ENCODE measurements around the gene LRRC7. TPM values are rescaled to one million over a fixed set of nuclear protein-coding genes. Genes with fewer than 3 reads are reported as not detected.
A peak's percentile ranks its signal among the peaks of the same experiment; 100 is the strongest.

Gene LRRC7
- polyA plus RNA-seq, 1 donor from 2014 or later: 141 TPM

DNA sequence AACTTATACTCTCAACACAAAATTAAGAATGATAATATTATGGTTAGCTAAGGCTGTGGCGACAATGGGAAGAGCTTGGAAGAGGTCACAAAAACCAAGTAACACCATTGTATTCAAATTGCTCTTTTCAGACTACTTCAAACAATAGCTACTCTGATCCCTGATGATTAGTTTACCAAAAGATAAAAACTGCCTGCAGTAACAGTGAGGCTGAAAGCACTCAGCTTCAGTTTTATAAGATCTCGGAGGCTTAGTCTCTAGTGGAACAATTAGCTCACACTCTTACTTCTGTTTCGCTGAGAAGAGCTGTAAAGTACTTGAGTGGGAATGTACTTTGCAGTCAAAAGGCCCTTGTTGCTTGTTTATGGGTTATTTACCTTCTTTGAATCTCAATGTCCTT lies 278.5 kb downstream of the LRRC7 start:
- Histone ChIP-seq H3K9me2 (ENCODE audit: insufficient read depth, low read length) (no peaks in the 10 kb centered on the region), H3K36me3 (ENCODE audit: insufficient read depth, low read length) (no peaks in the 10 kb centered on the region), H3K9me3 (ENCODE audit: low read length) (no peaks in the 10 kb centered on the region), H3F3A (ENCODE audit: insufficient read depth, low read length, poor library complexity, severe bottlenecking) (no peaks in the 10 kb centered on the region), H3K79me2 (replicated peaks; ENCODE audit: insufficient read depth, low read length) (no peaks in the 10 kb centered on the region), H2AFZ (ENCODE audit: low read depth, low read length) (no peak overlapping the region), H4K20me1 (ENCODE audit: insufficient read depth) (no peaks in the 10 kb centered on the region), H3K27me3 (ENCODE audit: insufficient read depth, low read depth, low read length) (no peaks in the 10 kb centered on the region), H3K9ac (ENCODE audit: low read length) (no peak overlapping the region), H3K27ac (ENCODE audit: low read length) (no peak overlapping the region), H3K4me2 (ENCODE audit: low read length) (no peak overlapping the region), H3K4me3 (ENCODE audit: low read length) (no peak overlapping the region)
- no peak for TF ChIP-seq EP300 (conservative IDR thresholded peaks at IDR 0.05; ENCODE audit: poor library complexity, severe bottlenecking)
- no peak for TF ChIP-seq SMC3 (conservative IDR thresholded peaks at IDR 0.05; ENCODE audit: poor library complexity)
- no peak for TF ChIP-seq MXI1 (conservative IDR thresholded peaks at IDR 0.05; ENCODE audit: poor library complexity, severe bottlenecking)
- TF ChIP-seq TAF1 (IDR thresholded peaks at IDR 0.05; ENCODE audit: low read depth): no peak
- no peak for TF ChIP-seq EZH2 (IDR thresholded peaks at IDR 0.05; ENCODE audit: borderline replicate concordance, insufficient read depth, low read length, poor library complexity, severe bottlenecking)
- TF ChIP-seq, protein P1, sequence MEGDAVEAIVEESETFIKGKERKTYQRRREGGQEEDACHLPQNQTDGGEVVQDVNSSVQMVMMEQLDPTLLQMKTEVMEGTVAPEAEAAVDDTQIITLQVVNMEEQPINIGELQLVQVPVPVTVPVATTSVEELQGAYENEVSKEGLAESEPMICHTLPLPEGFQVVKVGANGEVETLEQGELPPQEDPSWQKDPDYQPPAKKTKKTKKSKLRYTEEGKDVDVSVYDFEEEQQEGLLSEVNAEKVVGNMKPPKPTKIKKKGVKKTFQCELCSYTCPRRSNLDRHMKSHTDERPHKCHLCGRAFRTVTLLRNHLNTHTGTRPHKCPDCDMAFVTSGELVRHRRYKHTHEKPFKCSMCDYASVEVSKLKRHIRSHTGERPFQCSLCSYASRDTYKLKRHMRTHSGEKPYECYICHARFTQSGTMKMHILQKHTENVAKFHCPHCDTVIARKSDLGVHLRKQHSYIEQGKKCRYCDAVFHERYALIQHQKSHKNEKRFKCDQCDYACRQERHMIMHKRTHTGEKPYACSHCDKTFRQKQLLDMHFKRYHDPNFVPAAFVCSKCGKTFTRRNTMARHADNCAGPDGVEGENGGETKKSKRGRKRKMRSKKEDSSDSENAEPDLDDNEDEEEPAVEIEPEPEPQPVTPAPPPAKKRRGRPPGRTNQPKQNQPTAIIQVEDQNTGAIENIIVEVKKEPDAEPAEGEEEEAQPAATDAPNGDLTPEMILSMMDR (IDR thresholded peaks at IDR 0.05; ENCODE audit: poor library complexity, severe bottlenecking): no peak
- no peak for TF ChIP-seq RAD21 (conservative IDR thresholded peaks at IDR 0.05)
- TF ChIP-seq, protein P2, sequence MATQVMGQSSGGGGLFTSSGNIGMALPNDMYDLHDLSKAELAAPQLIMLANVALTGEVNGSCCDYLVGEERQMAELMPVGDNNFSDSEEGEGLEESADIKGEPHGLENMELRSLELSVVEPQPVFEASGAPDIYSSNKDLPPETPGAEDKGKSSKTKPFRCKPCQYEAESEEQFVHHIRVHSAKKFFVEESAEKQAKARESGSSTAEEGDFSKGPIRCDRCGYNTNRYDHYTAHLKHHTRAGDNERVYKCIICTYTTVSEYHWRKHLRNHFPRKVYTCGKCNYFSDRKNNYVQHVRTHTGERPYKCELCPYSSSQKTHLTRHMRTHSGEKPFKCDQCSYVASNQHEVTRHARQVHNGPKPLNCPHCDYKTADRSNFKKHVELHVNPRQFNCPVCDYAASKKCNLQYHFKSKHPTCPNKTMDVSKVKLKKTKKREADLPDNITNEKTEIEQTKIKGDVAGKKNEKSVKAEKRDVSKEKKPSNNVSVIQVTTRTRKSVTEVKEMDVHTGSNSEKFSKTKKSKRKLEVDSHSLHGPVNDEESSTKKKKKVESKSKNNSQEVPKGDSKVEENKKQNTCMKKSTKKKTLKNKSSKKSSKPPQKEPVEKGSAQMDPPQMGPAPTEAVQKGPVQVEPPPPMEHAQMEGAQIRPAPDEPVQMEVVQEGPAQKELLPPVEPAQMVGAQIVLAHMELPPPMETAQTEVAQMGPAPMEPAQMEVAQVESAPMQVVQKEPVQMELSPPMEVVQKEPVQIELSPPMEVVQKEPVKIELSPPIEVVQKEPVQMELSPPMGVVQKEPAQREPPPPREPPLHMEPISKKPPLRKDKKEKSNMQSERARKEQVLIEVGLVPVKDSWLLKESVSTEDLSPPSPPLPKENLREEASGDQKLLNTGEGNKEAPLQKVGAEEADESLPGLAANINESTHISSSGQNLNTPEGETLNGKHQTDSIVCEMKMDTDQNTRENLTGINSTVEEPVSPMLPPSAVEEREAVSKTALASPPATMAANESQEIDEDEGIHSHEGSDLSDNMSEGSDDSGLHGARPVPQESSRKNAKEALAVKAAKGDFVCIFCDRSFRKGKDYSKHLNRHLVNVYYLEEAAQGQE (IDR thresholded peaks at IDR 0.05; ENCODE audit: borderline replicate concordance): no peak
- TF ChIP-seq POLR2AphosphoS5 (IDR thresholded peaks at IDR 0.05): no peak

DNA sequence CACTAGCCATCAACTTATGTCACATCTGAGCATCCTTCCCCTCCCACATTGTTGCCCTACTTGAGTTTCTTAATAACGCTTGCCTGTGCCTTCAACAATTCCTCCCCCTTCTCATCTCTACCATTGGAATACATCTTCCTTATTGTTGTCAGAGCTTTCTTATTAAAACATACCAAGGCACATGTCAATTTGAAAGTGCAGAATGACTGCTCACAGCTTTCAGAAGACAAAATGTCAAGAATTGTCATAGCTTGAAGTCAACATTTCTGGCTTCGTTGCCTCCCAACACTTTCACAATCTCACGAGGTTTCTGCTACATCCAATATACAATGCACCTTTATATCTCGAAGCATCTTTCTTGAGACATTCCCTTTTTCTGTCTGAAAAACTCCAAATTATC lies 279.9 kb downstream of the LRRC7 start:
- Histone ChIP-seq H3K79me2 (replicated peaks; ENCODE audit: insufficient read depth, low read length) (no peaks in the 10 kb centered on the region), H3K4me2 (ENCODE audit: low read length) (peak overlapping the region; percentile 4), H3K9ac (ENCODE audit: low read length) (peak overlapping the region; percentile 24), H3K9me2 (ENCODE audit: insufficient read depth, low read length) (no peaks in the 10 kb centered on the region), H3K36me3 (ENCODE audit: insufficient read depth, low read length) (no peaks in the 10 kb centered on the region), H4K20me1 (ENCODE audit: insufficient read depth) (no peaks in the 10 kb centered on the region), H3K27ac (ENCODE audit: low read length) (peak overlapping the region; percentile 66), H3F3A (ENCODE audit: insufficient read depth, low read length, poor library complexity, severe bottlenecking) (no peaks in the 10 kb centered on the region), H3K9me3 (ENCODE audit: low read length) (no peaks in the 10 kb centered on the region), H2AFZ (ENCODE audit: low read depth, low read length) (no peak overlapping the region), H3K27me3 (ENCODE audit: insufficient read depth, low read depth, low read length) (no peaks in the 10 kb centered on the region), H3K4me3 (ENCODE audit: low read length) (peak overlapping the region; percentile 32)
- TF ChIP-seq EZH2 (IDR thresholded peaks at IDR 0.05; ENCODE audit: borderline replicate concordance, insufficient read depth, low read length, poor library complexity, severe bottlenecking) (no peak), RAD21 (conservative IDR thresholded peaks at IDR 0.05) (no peak), MXI1 (conservative IDR thresholded peaks at IDR 0.05; ENCODE audit: poor library complexity, severe bottlenecking) (no peak), SMC3 (conservative IDR thresholded peaks at IDR 0.05; ENCODE audit: poor library complexity) (no peak), TAF1 (IDR thresholded peaks at IDR 0.05; ENCODE audit: low read depth) (no peak), EP300 (conservative IDR thresholded peaks at IDR 0.05; ENCODE audit: poor library complexity, severe bottlenecking) (peak; percentile 96), POLR2AphosphoS5 (IDR thresholded peaks at IDR 0.05) (peak; percentile 73)
- TF ChIP-seq, protein P2 (IDR thresholded peaks at IDR 0.05; ENCODE audit: borderline replicate concordance): peak; percentile 50
- TF ChIP-seq, protein P1 (IDR thresholded peaks at IDR 0.05; ENCODE audit: poor library complexity, severe bottlenecking): no peak

All from neural cell (in vitro differentiated cells).